ENCODE results near the gene HORMAD1.
"Not testable (repeated sequence)": the region's sequence is repeated elsewhere in the genome, so short reads cannot be mapped to it uniquely, and the experiment has no call there.

The HORMAD1 gene

GRCh38 chr1:150678988-150679387 lies 41.7 kb downstream of the HORMAD1 start:
- DNase-seq, result no peak
- H3K9me3 ChIP-seq, result no peaks in the 10 kb centered on the region

GRCh38 chr1:150674881-150675280 lies 45.8 kb downstream of the HORMAD1 start:
- H3K4me3 ChIP-seq, result no peak overlapping the region
- H3K27me3 ChIP-seq, result no peaks in the 10 kb centered on the region
- H3K9me3 ChIP-seq, result no peaks in the 10 kb centered on the region
- peaks cover 5 to 15% (median 8%) of the 10 kb centered on the region in 3 donors for H3K36me3 ChIP-seq
- H3K27ac ChIP-seq, result no peak overlapping the region
- intact Hi-C loops (cut with DNase I; ENCODE audit: low total_unique reads), result no loop called here
- TF ChIP-seq CTCF (IDR thresholded peaks at IDR 0.05), result no peak
- DNase-seq, result no peak
- no peaks in the 10 kb centered on the region for H3K4me1 ChIP-seq

More at GRCh38 chr1:150678988-150679387, 41.7 kb downstream of the HORMAD1 start:
- Histone ChIP-seq H3K4me3 (no peak overlapping the region), H3K27ac (no peak overlapping the region), H3K27me3 (no peaks in the 10 kb centered on the region), H3K36me3 (peaks cover 5 to 39% (median 9%) of the 10 kb centered on the region in 3 donors), H3K4me1 (no peaks in the 10 kb centered on the region)
- TF ChIP-seq CTCF (IDR thresholded peaks at IDR 0.05), result no peak
- intact Hi-C loops (cut with DNase I; ENCODE audit: low total_unique reads), result no loop called here

DNA sequence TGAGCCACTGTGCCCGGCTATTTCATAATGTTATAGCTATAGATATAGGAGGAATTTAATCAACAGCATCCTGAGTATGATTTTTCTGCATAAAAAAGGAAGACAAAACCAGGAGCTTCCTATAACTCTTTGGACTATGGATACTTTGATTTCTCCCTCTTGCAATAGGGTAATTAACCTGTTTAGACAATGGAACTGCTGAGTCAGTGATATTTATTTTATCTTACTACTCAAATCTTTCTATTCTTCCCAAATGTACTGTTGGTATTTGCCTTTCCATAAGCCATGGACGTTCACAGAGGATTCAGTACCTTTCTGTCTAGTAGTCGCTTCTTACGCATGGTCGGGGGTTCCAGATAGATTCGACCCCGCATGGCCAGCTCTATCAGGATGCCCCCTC lies 57.4 kb downstream of the HORMAD1 start:
- H3K9me3 ChIP-seq, result no peaks in the 10 kb centered on the region
- intact Hi-C loops (cut with DNase I; ENCODE audit: low total_unique reads), result no loop called here

GRCh38 chr1:150662811-150663210 lies 57.9 kb downstream of the HORMAD1 start:
- Histone ChIP-seq H3K9me3 (no peaks in the 10 kb centered on the region), H3K27me3 (no peaks in the 10 kb centered on the region), H3K27ac (no peak overlapping the region), H3K4me3 (no peak overlapping the region), H3K36me3 (peaks cover 21 to 51% (median 50%) of the 10 kb centered on the region in 3 donors), H3K4me1 (no peaks in the 10 kb centered on the region)
- TF ChIP-seq CTCF (IDR thresholded peaks at IDR 0.05), result no peak
- DNase-seq, result no peak
- intact Hi-C loops (cut with DNase I; ENCODE audit: low total_unique reads), result no loop called here

More for the DNA sequence above, 57.4 kb downstream of the HORMAD1 start:
- TF ChIP-seq CTCF (IDR thresholded peaks at IDR 0.05), result no peak
- no peak overlapping the region for H3K27ac ChIP-seq
- H3K36me3 ChIP-seq, result peaks cover 21 to 51% (median 45%) of the 10 kb centered on the region in 3 donors
- DNase-seq, result no peak
- H3K27me3 ChIP-seq, result no peaks in the 10 kb centered on the region
- no peaks in the 10 kb centered on the region for H3K4me1 ChIP-seq
- H3K4me3 ChIP-seq, result no peak overlapping the region

DNA sequence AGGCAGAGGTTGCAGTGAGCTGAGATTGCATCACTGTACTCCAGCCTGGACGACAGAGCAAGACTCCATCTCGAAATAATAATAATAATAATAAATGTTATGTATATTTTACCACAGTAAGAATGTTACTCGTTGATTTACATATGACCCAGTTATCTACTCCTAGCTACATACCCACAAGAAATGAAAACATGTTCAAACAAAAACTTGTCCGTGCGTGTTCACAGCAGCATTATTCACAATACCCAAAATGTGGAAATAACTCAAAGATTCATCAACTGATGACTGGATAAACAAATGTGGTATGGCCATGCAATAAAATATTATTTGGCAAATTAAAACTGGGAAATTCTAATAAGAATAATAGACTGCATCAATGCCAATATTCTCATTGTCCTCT lies 59.5 kb downstream of the HORMAD1 start:
- TF ChIP-seq CTCF (IDR thresholded peaks at IDR 0.05), result no peak
- DNase-seq, result no peak
- Histone ChIP-seq H3K27me3 (no peaks in the 10 kb centered on the region), H3K36me3 (peaks cover 21 to 53% (median 51%) of the 10 kb centered on the region in 3 donors), H3K4me3 (no peak overlapping the region), H3K9me3 (no peaks in the 10 kb centered on the region), H3K27ac (no peak overlapping the region), H3K4me1 (no peaks in the 10 kb centered on the region)
- intact Hi-C loops (cut with DNase I; ENCODE audit: low total_unique reads), result no loop called here

GRCh38 chr1:150660584-150660983 lies 60.1 kb downstream of the HORMAD1 start:
- H3K4me1 ChIP-seq, result no peaks in the 10 kb centered on the region
- DNase-seq, result no peak
- peaks cover 21 to 53% (median 51%) of the 10 kb centered on the region in 3 donors for H3K36me3 ChIP-seq
- intact Hi-C loops (cut with DNase I; ENCODE audit: low total_unique reads), result no loop called here
- no peak for TF ChIP-seq CTCF (IDR thresholded peaks at IDR 0.05)
- H3K4me3 ChIP-seq, result no peak overlapping the region
- H3K27ac ChIP-seq, result no peak overlapping the region
- H3K9me3 ChIP-seq, result no peaks in the 10 kb centered on the region
- no peaks in the 10 kb centered on the region for H3K27me3 ChIP-seq

- intact Hi-C loops (cut with DNase I; ENCODE audit: low total_unique reads); H3K4me3 ChIP-seq; H3K27ac ChIP-seq; H3K9me3 ChIP-seq; H3K4me1 ChIP-seq; DNase-seq; H3K27me3 ChIP-seq: not testable (repeated sequence)
- H3K36me3 ChIP-seq, result peaks cover 21 to 56% (median 39%) of the 10 kb centered on the region in 3 donors
Measured at GRCh38 chr1:150657064-150657463, 63.6 kb downstream of the HORMAD1 start.

GRCh38 chr1:150654635-150655034 lies 66.1 kb downstream of the HORMAD1 start:
- H3K27me3 ChIP-seq; H3K4me1 ChIP-seq; intact Hi-C loops (cut with DNase I; ENCODE audit: low total_unique reads); H3K9me3 ChIP-seq; H3K4me3 ChIP-seq; H3K27ac ChIP-seq; DNase-seq: not testable (repeated sequence)
- H3K36me3 ChIP-seq, result peaks cover 5 to 44% (median 19%) of the 10 kb centered on the region in 3 donors

Measured in tibial artery (tissue), 4 donors.